SK-N-SH (cell line): ENCODE data around the gene VAPB.

Source experiments
- CHD2 ChIP-seq: fragments of 150-350 bp; IDR thresholded peaks from 2 replicates; pipeline ENCODE4 v1.6.1; 2018; ENCODE audit warnings: low read length; ENCODE audit not compliant: partially characterized antibody
- CTCF ChIP-seq: fragments of 200-600 bp; sonication (generic); IDR thresholded peaks from 2 replicates; pipeline ENCODE4 v1.6.1; 2017; ENCODE audit warnings: antibody characterized with exemption, mild to moderate bottlenecking, moderate library complexity
- EZH2phosphoT487 ChIP-seq: fragments of 200-600 bp; sonication (generic); IDR thresholded peaks from 2 replicates; pipeline ENCODE4 v1.6.1; 2017; ENCODE audit warnings: low read depth, mixed run types, mild to moderate bottlenecking, antibody characterized with exemption, moderate library complexity, borderline replicate concordance
- GATA2 ChIP-seq: sonication (generic); formaldehyde crosslinking; IDR thresholded peaks from 2 replicates; pipeline ENCODE4 v1.5.0; 2020; ENCODE audit warnings: mild to moderate bottlenecking, missing genetic modification reagents
- MAX ChIP-seq: IDR thresholded peaks from 2 replicates; pipeline ENCODE4 v1.4.0; 2012; ENCODE audit warnings: low read depth
- POLR2AphosphoS5 ChIP-seq: IDR thresholded peaks from 2 replicates; pipeline ENCODE4 v1.6.1; 2012; ENCODE audit warnings: low read depth, low read length
- SMC3 ChIP-seq: IDR thresholded peaks from 2 replicates; pipeline ENCODE4 v1.6.1; 2012; ENCODE audit warnings: low read depth, low read length, improper control_type of control experiment
- YY1 ChIP-seq: IDR thresholded peaks from 2 replicates; pipeline ENCODE4 v1.4.0; 2012; ENCODE audit warnings: low read depth, mild to moderate bottlenecking
- TF ChIP-seq, protein P1 (sequence below): IDR thresholded peaks from 2 replicates; pipeline ENCODE4 v1.4.0; 2012; ENCODE audit warnings: low read depth, borderline replicate concordance
- TF ChIP-seq, protein P2 (sequence below): fragments of 150-350 bp; IDR thresholded peaks from 2 replicates; pipeline ENCODE4 v1.6.1; 2017; ENCODE audit warnings: antibody characterized with exemption, low read length, low read depth, borderline replicate concordance

- no peak for TF ChIP-seq POLR2AphosphoS5
- TF ChIP-seq EZH2phosphoT487 = no peak
- no peak for TF ChIP-seq CTCF
- TF ChIP-seq YY1 = no peak
- TF ChIP-seq CHD2 = no peak
- no peak for TF ChIP-seq MAX
- no peak for TF ChIP-seq GATA2 (CRISPR knock-in tag)
- TF ChIP-seq, protein P1, sequence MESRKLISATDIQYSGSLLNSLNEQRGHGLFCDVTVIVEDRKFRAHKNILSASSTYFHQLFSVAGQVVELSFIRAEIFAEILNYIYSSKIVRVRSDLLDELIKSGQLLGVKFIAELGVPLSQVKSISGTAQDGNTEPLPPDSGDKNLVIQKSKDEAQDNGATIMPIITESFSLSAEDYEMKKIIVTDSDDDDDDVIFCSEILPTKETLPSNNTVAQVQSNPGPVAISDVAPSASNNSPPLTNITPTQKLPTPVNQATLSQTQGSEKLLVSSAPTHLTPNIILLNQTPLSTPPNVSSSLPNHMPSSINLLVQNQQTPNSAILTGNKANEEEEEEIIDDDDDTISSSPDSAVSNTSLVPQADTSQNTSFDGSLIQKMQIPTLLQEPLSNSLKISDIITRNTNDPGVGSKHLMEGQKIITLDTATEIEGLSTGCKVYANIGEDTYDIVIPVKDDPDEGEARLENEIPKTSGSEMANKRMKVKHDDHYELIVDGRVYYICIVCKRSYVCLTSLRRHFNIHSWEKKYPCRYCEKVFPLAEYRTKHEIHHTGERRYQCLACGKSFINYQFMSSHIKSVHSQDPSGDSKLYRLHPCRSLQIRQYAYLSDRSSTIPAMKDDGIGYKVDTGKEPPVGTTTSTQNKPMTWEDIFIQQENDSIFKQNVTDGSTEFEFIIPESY = no peak
- TF ChIP-seq, protein P2, sequence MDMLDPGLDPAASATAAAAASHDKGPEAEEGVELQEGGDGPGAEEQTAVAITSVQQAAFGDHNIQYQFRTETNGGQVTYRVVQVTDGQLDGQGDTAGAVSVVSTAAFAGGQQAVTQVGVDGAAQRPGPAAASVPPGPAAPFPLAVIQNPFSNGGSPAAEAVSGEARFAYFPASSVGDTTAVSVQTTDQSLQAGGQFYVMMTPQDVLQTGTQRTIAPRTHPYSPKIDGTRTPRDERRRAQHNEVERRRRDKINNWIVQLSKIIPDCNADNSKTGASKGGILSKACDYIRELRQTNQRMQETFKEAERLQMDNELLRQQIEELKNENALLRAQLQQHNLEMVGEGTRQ = no peak
- no peak for TF ChIP-seq SMC3
Measured at GRCh38 chr20:58407201-58407873, 18.3 kb downstream of the VAPB start.
